22Rv1 (cell line): Measurements from ENCODE around the gene CDK14.

Experiments used
- ZFX ChIP-seq: fragments of 450-650 bp; IDR thresholded peaks from 2 replicates; pipeline ENCODE4 v1.6.1; 2017; ENCODE audit warnings: antibody characterized with exemption, borderline replicate concordance
- TF ChIP-seq, protein P1 (sequence below): fragments of 450-650 bp; IDR thresholded peaks from 2 replicates; pipeline ENCODE4 v1.5.1; 2017; ENCODE audit warnings: mild to moderate bottlenecking

DNA sequence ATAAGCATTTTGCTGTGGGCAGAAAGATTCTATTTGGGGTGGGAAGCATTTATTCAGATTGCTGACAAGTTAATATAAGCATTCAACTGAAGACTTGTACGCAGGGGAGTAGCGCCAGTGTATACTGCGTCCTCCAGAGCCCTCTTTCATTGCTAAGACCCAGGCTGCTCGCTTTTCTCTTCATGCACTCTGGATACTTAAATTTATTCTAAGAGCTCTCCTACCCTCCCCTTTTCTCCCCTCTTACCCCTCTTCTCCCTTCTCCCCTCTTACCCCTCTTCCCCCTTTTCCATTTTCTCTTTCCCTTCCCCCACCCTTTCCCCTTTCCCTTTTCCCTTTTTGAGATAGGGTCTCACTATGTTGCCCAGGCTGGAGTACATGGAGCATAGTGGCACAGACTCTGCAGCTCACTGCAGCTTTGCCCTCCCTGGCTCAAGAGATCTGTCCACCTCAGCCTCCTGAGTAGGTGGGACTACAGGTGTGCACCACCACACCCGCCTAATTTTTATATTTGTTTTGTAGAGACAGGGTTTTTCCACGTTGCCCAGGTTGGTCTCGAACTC, 125.8 kb downstream of the CDK14 start:
- TF ChIP-seq, protein P1, sequence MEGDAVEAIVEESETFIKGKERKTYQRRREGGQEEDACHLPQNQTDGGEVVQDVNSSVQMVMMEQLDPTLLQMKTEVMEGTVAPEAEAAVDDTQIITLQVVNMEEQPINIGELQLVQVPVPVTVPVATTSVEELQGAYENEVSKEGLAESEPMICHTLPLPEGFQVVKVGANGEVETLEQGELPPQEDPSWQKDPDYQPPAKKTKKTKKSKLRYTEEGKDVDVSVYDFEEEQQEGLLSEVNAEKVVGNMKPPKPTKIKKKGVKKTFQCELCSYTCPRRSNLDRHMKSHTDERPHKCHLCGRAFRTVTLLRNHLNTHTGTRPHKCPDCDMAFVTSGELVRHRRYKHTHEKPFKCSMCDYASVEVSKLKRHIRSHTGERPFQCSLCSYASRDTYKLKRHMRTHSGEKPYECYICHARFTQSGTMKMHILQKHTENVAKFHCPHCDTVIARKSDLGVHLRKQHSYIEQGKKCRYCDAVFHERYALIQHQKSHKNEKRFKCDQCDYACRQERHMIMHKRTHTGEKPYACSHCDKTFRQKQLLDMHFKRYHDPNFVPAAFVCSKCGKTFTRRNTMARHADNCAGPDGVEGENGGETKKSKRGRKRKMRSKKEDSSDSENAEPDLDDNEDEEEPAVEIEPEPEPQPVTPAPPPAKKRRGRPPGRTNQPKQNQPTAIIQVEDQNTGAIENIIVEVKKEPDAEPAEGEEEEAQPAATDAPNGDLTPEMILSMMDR, result no peak
- TF ChIP-seq ZFX, result no peak
